GM19193 (cell line): ENCODE results near the gene SHROOM4.

Experiments
- POLR2A ChIP-seq: IDR thresholded peaks from 4 replicates; pipeline ENCODE4 v1.6.1; 2011; ENCODE audit not compliant: insufficient read depth, insufficient read length; ENCODE audit errors: extremely low read depth

SHROOM4 gene

DNA sequence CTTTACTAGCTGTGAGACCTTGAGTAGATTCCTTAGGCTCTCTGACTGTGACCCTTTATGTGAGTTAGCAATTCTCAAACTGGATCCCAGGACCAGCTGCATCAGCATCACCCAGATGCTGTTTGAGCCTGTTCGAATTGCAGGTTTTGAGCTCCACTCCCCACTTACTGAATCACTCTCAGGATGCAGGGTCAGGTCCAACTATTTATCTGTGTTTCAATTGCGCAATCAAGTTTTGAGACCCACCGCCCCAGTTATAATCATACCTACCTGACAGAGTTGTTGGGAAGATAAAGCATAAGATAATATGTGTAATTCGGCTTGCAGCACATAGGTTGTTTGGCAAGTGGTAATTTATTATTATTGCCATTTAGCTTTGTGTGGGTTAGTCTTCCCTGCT lies 187.6 kb downstream of the SHROOM4 start:
- no peak for TF ChIP-seq POLR2A

DNA sequence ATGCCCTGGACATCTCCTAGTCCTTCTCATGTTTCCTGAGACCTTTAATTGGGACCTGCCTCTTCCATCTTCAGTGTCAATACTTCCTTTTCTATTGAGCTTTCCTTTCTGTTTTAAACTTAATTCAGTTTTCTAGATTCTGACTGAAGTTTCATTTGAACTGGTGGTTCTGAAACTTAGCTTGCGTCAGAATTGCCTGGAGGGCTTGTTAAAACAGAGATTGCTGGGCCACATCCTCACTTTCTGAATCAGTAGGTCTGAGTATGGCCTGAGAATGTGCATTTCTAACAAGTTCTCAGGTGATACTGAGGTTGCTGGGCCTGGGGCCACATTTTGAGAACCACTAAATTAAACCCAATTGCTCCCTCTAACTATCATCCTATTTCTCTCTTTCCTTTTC lies 191.2 kb downstream of the SHROOM4 start:
- no peak for TF ChIP-seq POLR2A

DNA sequence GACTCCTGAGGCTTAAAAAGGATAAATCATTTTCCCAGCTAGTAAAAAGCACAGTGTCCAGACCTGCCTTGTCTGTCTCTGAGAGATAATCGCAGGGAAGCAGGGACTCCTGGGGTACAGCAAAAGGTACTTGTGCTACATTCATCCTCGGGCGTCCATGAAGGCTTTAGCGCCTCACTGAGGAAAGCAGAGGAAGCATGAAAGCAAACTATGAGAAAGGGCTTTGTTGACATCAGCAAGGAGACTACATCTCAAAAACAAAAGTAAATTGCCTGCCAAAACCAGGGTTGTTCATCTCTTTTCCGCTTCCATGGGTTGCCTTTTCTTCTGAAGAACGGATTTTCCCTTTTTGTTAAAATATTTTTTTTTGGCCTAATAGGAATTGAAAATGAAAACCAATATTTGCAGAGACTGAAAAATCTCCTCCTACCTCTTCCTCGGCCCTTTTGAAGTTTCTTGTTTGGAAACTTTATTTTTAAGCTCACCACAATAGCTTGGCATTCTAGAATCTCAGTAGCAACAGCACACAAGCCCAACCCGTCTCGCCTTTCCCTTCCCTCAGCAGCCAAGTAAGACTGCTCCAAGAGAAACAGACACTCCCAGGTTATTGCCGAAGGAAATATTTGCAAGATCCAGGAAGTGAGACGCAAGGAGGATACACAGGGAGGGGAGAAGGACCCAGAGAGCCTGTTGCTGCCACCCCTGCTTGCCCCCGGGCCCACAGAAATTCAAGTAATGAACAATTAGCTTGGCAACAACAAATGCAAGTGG lies 195.0 kb downstream of the SHROOM4 start:
- TF ChIP-seq POLR2A: no peak

DNA sequence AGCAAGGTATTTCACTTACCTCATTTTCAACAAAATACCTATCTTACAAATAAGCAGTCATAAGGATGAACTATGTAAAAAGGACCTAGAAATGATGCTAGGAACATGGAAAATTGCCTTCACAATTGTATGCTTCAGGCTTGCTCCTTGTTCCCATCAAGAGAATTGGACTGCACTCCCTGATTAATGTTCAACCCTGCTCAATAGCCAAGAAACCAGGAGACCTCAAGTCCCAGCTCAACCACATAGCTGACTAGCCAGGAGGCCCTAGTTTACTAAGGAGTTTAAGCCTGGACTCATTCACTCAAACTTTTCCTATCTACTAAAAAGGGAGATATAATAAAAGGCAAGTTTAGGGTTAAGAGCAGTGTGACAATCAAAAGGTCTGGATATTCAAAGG lies 196.8 kb downstream of the SHROOM4 start:
- no peak for TF ChIP-seq POLR2A

DNA sequence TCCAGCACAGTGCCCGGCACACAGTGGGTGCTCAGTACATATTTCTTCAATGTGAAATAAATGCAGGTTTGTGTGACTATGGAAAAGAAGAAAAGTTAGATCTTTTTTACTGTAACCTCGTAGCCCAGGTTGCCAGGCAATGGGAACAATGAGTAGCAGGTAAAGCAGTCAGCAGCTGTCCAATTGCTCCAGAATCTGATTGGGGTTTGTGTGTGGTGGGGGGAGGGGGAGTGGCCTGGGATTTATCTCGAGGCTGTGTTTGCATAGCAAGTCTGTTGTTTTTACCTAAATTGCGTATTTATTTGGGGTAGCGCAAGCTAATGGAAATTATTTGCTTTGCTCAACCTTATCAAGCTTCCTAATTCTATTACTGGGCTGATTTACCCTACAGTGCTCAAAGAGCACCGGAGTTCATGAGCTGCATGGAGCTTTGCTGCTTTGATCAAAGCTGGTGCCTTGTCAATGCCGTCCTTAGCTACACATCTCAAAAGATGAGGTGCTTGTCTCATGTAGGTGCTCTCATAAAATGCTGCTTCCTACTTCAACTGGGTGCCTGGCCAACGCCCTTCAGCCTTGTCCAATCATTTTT lies 198.3 kb downstream of the SHROOM4 start:
- no peak for TF ChIP-seq POLR2A

DNA sequence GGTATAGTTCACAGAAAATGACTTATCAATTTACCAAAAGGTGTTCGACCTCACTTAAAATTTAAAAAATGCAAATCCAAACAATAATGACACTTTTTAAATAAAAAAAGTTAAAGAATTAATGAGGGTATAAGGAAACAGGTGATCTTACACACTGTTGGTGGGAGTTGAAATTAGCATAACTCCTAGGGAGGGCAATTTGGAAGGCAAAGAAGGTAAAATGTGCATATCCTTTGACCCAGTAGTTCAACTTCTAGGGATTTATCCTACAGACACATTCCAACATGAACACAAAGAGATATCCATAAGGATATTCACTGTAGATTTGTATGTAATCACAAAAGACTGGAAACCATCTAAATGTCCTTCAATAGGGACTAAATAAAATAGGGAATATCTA lies 199.5 kb downstream of the SHROOM4 start:
- TF ChIP-seq POLR2A: no peak

DNA sequence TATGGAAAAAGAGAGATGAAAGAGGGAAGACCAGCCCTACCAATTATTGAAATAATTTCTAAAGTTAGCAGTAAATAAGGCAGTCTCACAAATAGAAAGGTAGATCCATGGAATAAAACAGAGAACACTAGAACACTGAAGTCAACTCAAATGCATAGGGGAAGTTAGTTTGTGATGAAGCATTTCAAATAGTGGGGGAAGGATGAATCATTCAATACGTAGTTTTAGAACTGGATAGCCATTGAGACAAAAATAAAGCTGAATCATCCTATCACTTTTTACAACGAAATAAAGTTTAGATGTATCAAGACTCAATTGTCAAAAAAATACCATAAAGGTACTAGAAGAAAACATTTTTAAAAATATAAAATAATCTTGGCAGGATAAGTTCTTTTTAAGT lies 200.1 kb downstream of the SHROOM4 start:
- TF ChIP-seq POLR2A: no peak

DNA sequence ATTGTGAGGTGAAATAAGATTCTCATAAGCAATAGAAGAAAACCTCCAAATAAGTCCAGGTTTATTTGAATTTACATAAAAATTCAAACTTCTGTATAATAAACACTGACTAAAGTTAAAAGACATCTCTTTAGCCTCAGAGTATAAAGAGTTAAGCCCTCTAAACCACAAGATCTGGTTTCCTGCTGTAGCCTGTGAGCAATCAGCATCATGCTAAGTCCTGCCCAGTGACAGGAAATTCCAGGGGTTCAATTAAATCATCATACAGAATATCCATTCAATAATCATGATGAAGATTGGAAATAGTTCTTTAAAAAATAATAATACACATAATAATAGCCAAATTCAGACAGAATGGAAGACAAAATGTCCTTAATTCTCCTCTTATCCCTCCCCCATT lies 204.2 kb downstream of the SHROOM4 start:
- TF ChIP-seq POLR2A: no peak

DNA sequence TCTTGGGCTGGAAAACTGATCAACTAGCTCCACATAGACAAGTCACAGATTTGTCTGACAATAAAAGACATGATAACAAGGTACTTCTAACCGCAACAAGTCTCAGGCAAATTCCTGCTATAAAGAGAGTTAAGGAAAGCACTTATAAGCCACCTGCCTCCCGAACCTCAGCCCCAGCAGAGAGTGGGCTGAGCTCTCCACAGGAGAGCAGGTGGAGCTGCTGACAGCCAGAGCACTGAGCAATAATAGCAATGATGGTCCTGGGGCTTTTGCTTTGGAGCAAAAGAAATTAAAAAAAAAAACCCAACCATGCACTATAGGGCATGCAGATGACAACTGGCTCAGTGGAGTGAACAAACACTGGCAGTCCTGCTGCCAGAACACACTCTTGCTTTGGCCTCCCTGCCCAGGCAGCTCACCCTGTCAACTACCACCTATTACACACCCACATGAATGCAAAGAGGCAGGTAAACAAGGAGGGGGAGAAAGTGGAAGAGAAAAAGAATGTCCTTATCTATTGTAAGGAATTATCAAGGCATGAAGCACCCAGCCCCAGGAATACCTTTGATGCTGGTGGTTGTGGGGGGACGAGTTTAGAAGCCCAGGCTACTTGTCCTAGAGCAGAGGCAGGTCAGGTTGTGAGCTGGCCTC lies 207.6 kb downstream of the SHROOM4 start:
- TF ChIP-seq POLR2A: no peak

DNA sequence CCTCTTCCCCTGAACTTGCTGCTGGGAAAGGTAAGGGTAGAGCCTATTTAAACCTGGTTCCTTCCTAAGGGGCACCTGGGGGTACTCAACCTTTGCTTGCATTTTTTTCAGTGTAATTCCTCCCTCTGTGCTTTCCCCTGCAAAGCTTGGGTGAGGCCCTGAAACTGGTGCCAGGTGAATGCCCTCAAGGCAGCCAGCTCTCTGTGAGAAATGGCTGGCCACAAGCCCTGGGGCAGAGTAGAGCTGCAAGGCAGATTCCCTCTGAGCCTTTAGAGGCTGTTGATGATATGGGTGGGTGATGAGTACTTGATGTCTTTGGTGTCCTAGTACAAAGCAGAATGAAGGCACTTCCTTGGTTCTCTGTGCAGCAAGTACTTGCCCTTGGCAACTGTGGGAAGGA lies 217.9 kb downstream of the SHROOM4 start:
- TF ChIP-seq POLR2A: no peak

DNA sequence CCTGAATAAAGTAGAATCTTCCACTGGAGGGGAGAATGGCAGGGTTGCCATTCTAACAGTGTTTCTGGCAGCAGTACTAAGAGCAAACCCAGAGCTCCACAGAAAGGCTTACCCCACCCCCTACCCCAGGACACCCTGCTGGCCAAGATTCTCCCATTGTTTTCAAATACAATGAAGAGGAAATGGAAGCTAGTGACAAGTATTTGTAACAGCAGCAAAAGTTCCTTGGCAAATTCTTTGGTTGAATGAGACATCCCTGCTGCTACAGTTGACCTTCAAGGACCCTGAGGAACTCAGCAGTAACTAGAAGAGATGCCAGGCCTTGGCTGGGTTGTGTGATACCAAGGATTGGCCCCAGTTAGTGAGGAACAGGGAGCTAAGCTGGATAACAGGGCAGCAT lies 219.2 kb downstream of the SHROOM4 start:
- no peak for TF ChIP-seq POLR2A

DNA sequence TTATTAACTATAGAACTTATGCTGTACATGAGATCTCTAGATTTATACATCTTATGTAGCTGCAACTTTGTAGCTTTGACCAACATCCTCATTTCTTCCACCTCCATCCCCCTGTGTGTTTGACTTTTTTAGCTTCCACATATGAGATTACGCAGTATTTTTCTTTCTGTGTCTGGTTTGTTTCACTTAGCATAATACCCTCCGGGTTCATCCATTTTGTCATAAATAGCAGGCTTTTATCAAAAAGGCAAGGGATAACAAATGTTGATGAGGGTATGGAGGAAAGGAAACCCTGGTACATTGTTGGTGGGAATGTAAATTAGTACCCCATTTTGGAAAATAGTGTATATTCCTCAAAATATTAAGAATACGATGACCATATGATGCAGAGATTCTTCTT lies 227.0 kb downstream of the SHROOM4 start:
- no peak for TF ChIP-seq POLR2A

DNA sequence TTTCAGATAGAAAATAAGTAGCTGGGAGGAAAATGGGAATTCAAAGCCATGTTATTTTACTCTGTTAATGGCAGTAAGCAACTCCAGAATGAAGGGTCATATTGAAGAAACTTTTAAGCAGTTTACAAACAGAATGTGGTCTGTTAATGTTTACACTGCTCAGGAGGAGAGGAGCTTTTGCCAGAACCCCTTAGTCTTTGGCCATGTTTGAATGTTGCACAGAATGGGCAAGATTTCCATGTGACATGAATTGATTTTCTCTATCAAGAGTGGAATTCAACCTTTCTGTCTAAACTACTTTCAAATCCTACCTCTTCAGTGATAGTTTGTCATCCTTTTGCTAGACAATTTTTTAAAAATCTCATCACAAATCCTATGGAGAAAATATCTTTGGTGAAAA lies 227.6 kb downstream of the SHROOM4 start:
- no peak for TF ChIP-seq POLR2A

DNA sequence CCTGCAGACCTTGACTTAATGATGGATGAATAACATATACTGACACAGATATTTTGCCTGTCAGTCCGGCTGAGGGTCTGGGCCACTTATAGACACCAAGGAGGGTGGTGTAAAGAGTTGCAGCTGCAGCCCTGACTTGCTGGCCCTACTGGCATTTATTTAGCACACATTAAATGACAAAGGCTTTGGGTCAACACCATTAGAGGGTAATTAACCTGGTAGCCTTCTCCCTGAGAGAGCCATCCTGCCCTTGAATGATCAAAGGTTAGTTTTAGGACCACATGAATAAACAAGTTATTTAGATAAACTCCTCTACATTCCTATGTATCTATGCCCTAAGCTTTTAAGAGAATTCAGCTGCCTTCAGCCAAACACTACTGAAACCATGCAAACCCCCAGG lies 232.6 kb downstream of the SHROOM4 start:
- TF ChIP-seq POLR2A: no peak

DNA sequence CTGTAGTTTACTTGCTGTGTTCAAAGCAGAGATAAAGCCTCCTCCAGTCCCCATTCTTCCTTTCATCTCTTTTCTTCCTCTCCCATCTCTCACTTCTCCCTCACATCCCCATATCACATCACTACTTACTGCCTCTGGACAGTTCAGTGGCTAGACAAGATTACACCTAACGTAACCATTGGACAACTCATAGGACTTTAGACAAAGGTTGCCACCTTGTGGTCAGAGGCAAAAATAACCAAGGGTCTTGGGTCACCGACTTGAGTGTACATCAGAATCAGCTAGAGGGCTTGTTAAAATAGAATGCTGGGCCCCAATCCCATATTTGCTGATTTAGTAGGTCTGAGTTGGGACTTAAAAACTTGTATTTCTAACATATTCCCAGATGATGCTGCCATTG lies 234.0 kb downstream of the SHROOM4 start:
- no peak for TF ChIP-seq POLR2A

DNA sequence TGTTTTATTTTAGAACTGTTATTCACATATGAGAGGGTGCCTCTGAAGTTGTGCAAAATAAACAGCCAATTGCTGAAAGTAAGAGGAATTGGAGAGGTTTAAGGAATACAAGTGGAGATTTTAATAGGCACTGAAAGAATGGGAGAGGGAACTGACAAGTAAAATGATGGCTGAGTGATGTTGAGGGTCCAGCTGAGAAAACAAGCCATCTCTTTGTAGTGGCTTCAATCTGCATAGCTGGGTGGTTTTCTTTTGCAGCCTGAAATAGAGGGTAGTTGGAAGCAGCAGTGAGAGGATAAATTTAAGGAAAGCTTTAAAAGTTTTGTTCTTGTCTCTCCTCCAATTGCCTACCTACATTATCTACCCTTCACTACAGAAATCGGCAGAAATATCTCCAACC lies 236.7 kb downstream of the SHROOM4 start:
- TF ChIP-seq POLR2A: no peak
